ENCODE measurements around the gene NCOA3.

NCOA3 gene

DNA sequence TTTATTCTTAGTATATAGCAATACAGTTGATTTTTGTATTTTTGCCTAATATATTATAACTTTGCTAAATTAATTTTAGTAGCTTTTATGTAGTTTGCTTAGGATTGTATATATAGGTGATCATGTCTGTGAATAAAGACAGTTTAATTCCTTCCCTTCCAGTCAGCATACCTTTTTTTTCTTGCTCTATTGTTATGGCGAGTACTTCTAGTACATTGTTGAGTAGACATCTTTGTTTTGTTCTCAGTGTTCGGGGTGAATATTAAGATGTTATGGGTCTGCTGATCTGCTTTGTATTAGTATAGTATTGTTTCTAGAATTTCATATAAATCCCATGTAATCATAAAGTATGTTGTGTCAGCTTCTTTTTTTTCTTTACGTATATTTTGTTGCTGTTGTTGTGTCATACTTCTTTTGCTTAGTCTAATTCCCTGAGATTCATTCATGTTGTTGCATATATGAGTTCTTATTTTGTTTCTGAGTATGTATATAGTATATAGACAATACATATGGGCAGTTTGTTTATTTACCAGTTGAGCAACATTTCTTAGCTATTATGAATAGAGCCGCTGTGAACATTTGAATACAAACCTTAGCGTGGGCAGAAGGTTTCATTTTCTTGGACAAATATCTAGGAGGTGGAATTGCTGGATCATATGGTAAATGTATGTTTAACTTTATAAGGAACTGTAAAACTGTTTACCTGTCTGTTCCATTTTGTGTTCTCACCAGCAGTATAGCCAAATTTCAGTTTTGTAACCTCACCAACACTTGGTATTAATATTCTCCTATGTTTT lies 25.5 kb downstream of the NCOA3 start:
- TF ChIP-seq, protein P1, sequence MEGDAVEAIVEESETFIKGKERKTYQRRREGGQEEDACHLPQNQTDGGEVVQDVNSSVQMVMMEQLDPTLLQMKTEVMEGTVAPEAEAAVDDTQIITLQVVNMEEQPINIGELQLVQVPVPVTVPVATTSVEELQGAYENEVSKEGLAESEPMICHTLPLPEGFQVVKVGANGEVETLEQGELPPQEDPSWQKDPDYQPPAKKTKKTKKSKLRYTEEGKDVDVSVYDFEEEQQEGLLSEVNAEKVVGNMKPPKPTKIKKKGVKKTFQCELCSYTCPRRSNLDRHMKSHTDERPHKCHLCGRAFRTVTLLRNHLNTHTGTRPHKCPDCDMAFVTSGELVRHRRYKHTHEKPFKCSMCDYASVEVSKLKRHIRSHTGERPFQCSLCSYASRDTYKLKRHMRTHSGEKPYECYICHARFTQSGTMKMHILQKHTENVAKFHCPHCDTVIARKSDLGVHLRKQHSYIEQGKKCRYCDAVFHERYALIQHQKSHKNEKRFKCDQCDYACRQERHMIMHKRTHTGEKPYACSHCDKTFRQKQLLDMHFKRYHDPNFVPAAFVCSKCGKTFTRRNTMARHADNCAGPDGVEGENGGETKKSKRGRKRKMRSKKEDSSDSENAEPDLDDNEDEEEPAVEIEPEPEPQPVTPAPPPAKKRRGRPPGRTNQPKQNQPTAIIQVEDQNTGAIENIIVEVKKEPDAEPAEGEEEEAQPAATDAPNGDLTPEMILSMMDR (IDR thresholded peaks at IDR 0.05; ENCODE audit: low read depth, low read length): no peak
- DNase-seq (ENCODE audit: extremely low read depth, low read depth): no peak

DNA sequence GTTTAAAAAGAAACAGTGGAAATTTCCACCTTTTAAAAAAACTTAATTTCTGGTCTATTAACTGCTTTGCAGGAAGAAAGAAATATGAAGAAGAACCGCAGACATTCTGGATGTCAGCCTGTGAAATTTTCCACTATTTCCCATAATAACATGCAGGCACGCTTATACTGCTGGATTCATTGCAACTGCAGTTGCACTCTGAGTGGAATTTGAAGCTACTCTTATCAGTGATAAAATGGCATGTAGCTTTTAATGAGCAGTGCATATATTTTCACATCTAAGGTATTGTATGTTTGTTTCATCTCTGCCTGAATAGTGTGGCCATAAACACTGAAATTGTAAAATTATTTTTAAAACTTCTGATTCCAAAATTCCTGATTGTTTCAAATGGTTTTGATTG lies 28.2 kb downstream of the NCOA3 start:
- TF ChIP-seq, protein P1 (IDR thresholded peaks at IDR 0.05; ENCODE audit: low read depth, low read length): no peak
- peak; percentile 12 for DNase-seq (ENCODE audit: extremely low read depth, low read depth)

DNA sequence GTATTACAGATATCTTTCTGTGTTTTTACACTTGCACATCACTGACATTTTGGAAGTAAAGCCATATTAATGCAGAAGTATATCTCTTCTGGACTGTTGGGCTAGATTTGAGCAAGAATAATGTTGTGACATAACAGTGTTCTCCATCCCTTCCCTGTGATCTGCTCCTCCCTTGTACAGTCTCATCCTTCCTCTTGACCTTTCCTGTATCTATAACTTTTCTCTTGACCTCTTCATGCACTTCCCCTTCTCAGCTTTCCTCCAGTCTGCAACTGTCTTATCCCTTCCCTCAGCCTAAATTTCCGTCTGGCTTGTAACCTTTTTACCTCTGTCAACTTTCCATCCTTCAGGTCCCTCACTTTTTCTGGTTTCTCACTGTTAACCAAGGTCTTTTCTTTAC lies 29.8 kb downstream of the NCOA3 start:
- TF ChIP-seq, protein P1 (IDR thresholded peaks at IDR 0.05; ENCODE audit: low read depth, low read length): no peak
- DNase-seq (ENCODE audit: extremely low read depth, low read depth): no peak

DNA sequence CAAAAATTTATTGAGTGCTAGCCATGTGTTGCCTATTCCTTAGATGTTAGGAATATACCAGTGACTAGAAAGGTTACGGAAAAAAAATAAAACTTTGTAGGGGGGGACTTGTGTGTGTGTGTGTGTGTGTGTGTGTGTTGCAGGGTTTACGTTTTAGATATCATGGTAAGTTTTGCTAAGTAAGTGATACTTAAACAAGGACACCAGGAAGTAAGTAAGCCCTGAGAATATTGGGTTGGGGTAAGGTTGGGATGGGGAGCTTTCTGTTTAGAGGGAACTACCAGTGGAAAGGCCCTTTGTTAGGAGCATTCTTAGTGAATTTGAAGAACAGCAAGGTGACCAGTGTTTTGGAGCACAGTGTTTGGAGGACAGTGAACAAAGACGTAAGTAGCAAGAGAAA lies 30.3 kb downstream of the NCOA3 start:
- TF ChIP-seq, protein P1 (IDR thresholded peaks at IDR 0.05; ENCODE audit: low read depth, low read length): no peak
- DNase-seq (ENCODE audit: extremely low read depth, low read depth): no peak

DNA sequence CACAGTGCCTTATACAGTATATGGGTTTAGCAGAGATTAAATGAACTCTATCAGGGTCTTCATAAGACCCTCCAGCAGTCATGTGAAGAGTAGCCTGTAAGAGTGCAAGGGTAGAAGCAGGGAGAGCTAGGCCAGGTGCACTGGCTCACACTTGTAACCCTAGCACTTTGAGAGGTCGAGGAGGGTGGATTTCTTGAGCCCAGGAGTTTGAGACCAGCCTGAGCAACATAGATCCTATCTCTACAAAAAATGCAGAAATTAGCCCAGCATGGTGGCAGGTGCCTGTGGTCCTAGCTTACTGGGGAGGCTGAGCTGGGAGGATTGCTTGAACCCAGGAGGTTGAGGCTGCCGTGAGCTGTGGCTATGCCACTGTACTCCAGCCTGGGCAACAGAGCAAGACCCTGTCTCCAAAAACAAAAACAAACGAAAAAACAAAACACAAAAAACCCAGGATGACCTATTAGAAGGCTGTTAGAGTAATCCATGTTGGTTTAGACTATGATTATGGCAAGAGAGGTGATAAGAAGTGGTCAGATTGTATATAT lies 31.9 kb downstream of the NCOA3 start:
- no peak for DNase-seq (ENCODE audit: extremely low read depth, low read depth)
- TF ChIP-seq, protein P1 (IDR thresholded peaks at IDR 0.05; ENCODE audit: low read depth, low read length): no peak

DNA sequence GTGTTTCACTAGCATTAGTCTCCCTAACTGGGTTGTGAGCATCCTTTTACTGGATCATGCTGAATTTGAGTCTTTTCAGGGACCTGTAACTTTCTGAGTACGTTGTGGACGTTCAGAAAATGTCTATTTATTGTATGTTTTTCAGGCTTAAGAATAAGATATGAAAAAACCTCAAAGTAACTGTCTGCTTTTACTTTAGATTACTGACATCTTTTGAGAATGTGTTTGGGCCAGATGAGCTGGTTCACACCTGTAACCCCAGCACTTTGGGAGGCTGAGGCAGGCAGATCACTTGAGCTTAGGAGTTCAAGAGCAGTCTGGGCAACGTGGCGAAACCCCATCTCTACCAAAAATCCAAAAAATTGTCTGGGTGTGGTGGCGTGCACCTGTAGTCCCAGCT lies 32.7 kb downstream of the NCOA3 start:
- DNase-seq (ENCODE audit: extremely low read depth, low read depth): no peak
- TF ChIP-seq, protein P1 (IDR thresholded peaks at IDR 0.05; ENCODE audit: low read depth, low read length): no peak

DNA sequence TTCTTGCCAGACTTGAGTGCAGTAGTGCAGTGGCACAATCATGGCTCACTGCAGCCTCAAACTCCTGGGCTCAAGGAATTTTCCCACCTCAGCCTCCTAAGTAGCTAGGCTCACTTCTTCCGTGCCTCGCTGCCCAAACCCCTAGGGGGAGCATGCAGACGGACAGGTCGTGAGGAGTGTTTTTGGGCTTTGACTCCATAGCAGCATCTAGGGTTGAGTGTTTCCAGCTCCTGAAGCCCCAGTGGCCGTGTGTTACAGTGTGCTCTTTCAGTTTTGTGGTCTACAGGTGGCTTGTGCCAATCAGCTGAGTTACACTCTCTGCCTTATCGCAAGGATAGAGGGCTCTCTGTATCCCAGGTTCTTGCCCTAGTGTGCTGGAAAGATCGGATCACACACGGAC lies 33.4 kb downstream of the NCOA3 start:
- DNase-seq (ENCODE audit: extremely low read depth, low read depth): no peak
- TF ChIP-seq, protein P1 (IDR thresholded peaks at IDR 0.05; ENCODE audit: low read depth, low read length): no peak

Measured in AG09319 (cell line).